GM23338 (cell line): ENCODE results near the gene FHAD1. TPM values are rescaled to one million over a fixed set of nuclear protein-coding genes. Genes with fewer than 3 reads are reported as not detected.

Experiments
- ATAC-seq: fragments of 200-7000 bp; cut with Tn5 transposase; 3 replicates; pipeline ENCODE4 v1.9.1; 2020
- DNase-seq: peaks from one replicate; pipeline ENCODE4 v3.0.0-alpha.2; 2015; ENCODE audit warnings: low spot score
- H2AFZ ChIP-seq: fragments of 200-600 bp; sonication (generic); 2 replicates; pipeline ENCODE4 v1.8.0; 2016; ENCODE audit warnings: antibody characterized with exemption, mild to moderate bottlenecking, moderate library complexity
- H3F3A ChIP-seq: fragments of 200-600 bp; sonication (generic); replicated peaks from 2 replicates; pipeline ENCODE4 v1.8.0; 2017; ENCODE audit warnings: antibody characterized with exemption, mixed run types, low read depth
- H3K27ac ChIP-seq: fragments of 200-600 bp; sonication (generic); 2 replicates; pipeline ENCODE4 v1.6.1; 2016; ENCODE audit warnings: low read depth
- H3K27me3 ChIP-seq: fragments of 200-600 bp; sonication (generic); 2 replicates; pipeline ENCODE4 v1.8.0; 2016; ENCODE audit warnings: mild to moderate bottlenecking, mixed run types, moderate library complexity; ENCODE audit not compliant: insufficient read depth
- H3K36me3 ChIP-seq: fragments of 200-600 bp; sonication (generic); 2 replicates; pipeline ENCODE4 v1.8.0; 2016; ENCODE audit warnings: mild to moderate bottlenecking; ENCODE audit not compliant: insufficient read depth
- H3K4me1 ChIP-seq: fragments of 200-600 bp; sonication (generic); 2 replicates; pipeline ENCODE4 v1.8.0; 2016; ENCODE audit warnings: mild to moderate bottlenecking, moderate library complexity; ENCODE audit not compliant: insufficient read depth
- H3K4me2 ChIP-seq: fragments of 200-600 bp; sonication (generic); 2 replicates; pipeline ENCODE4 v1.7.1; 2017; ENCODE audit warnings: mixed run types
- H3K4me3 ChIP-seq: fragments of 200-600 bp; sonication (generic); 2 replicates; pipeline ENCODE4 v1.6.1; 2016; ENCODE audit warnings: mixed run types
- H3K79me2 ChIP-seq: fragments of 200-600 bp; sonication (generic); replicated peaks from 2 replicates; pipeline ENCODE4 v1.8.0; 2017; ENCODE audit warnings: mild to moderate bottlenecking; ENCODE audit not compliant: insufficient read depth
- H3K9me2 ChIP-seq: fragments of 200-600 bp; sonication (generic); 2 replicates; pipeline ENCODE4 v1.8.0; 2017; ENCODE audit not compliant: insufficient read depth
- H4K20me1 ChIP-seq: fragments of 200-600 bp; sonication (generic); replicated peaks from 2 replicates; pipeline ENCODE4 v1.8.0; 2017; ENCODE audit warnings: mild to moderate bottlenecking; ENCODE audit not compliant: insufficient read depth
- H3K27ac Mint-ChIP-seq: 2 replicates; pipeline ENCODE4 v1.8.0; 2020; ENCODE audit warnings: inconsistent platforms, mild to moderate bottlenecking, moderate library complexity, mixed read lengths
- H3K27me3 Mint-ChIP-seq: 3 replicates; pipeline ENCODE4 v1.8.0; 2022; ENCODE audit warnings: low read depth, mild to moderate bottlenecking, moderate library complexity, mixed read lengths, inconsistent platforms; ENCODE audit not compliant: insufficient read depth, poor library complexity
- H3K36me3 Mint-ChIP-seq: 3 replicates; pipeline ENCODE4 v1.8.0; 2021; ENCODE audit warnings: low read depth, mild to moderate bottlenecking, inconsistent platforms, moderate library complexity, mixed read lengths
- H3K4me1 Mint-ChIP-seq: 3 replicates; pipeline ENCODE4 v1.8.0; 2020; ENCODE audit warnings: mild to moderate bottlenecking, inconsistent platforms, mixed read lengths
- H3K4me3 Mint-ChIP-seq: 3 replicates; pipeline ENCODE4 v1.8.0; 2021; ENCODE audit warnings: moderate library complexity, mild to moderate bottlenecking, inconsistent platforms, mixed read lengths
- H3K9me3 Mint-ChIP-seq: 3 replicates; pipeline ENCODE4 v1.8.0; 2020; ENCODE audit warnings: moderate library complexity, mild to moderate bottlenecking, inconsistent platforms, mixed read lengths
- CREB1 ChIP-seq: fragments of 250-450 bp; sonication (Bioruptor Pico); IDR thresholded peaks from 2 replicates; pipeline ENCODE4 v1.5.0; 2020; ENCODE audit warnings: low read depth, mild to moderate bottlenecking, moderate library complexity
- CTCF ChIP-seq, 2 experiments: fragments of 200-600 bp in 1 of 2; sonication (generic) in 1 of 2; conservative IDR thresholded peaks; 2 replicates each; pipeline versions ENCODE4 v1.5.1 to v1.6.1; 2016 to 2017; ENCODE audit warnings: antibody characterized with exemption in 2 of 2, low read depth in 2 of 2, mild to moderate bottlenecking in 2 of 2, moderate library complexity in 1 of 2
- EZH2 ChIP-seq: fragments of 200-600 bp; sonication (generic); IDR thresholded peaks from one replicate; pipeline ENCODE4 v1.8.0; 2017; ENCODE audit warnings: antibody characterized with exemption, mild to moderate bottlenecking, low read depth; ENCODE audit not compliant: unreplicated experiment
- EZH2phosphoT487 ChIP-seq: fragments of 200-600 bp; sonication (generic); IDR thresholded peaks from one replicate; pipeline ENCODE4 v1.8.1; 2018; ENCODE audit warnings: antibody characterized with exemption; ENCODE audit not compliant: unreplicated experiment
- JUNB ChIP-seq: IDR thresholded peaks from one replicate; pipeline ENCODE4 v1.6.1; 2016; ENCODE audit warnings: antibody characterized with exemption; ENCODE audit not compliant: unreplicated experiment
- NANOG ChIP-seq: IDR thresholded peaks from 2 replicates; pipeline ENCODE4 v1.6.1; 2016; ENCODE audit warnings: antibody characterized with exemption, borderline replicate concordance
- POLR2AphosphoS5 ChIP-seq: IDR thresholded peaks from 2 replicates; pipeline ENCODE4 v1.6.1; 2016; ENCODE audit warnings: antibody characterized with exemption, low read depth
- STAT1 ChIP-seq: IDR thresholded peaks from one replicate; pipeline ENCODE4 v1.6.1; 2016; ENCODE audit warnings: antibody characterized with exemption; ENCODE audit not compliant: unreplicated experiment
- ZNF114 ChIP-seq: fragments of 250-450 bp; sonication (Bioruptor Pico); IDR thresholded peaks from 2 replicates; pipeline ENCODE4 v1.5.0; 2020; ENCODE audit warnings: mild to moderate bottlenecking, moderate library complexity
- ZNF331 ChIP-seq: fragments of 250-450 bp; sonication (Bioruptor Pico); IDR thresholded peaks from 2 replicates; pipeline ENCODE4 v1.5.0; 2020; ENCODE audit warnings: low read depth, mild to moderate bottlenecking, moderate library complexity
- ZNF462 ChIP-seq: fragments of 250-450 bp; sonication (Bioruptor Pico); IDR thresholded peaks from 2 replicates; pipeline ENCODE4 v1.5.0; 2020; ENCODE audit warnings: mild to moderate bottlenecking, moderate library complexity
- polyA plus RNA-seq: library from polyadenylated mRNA; unstranded; fragments of >200 nt; fragmentation: Nextera tagmentation; extraction: Ambion mirVana; gene quantifications from 2 replicates; pipeline ENCODE4 v1.2.1, GENCODE V29; 2016
- total RNA-seq: library from RNA; depleted of rRNA; stranded (reverse); fragments of >200 nt; shearing (Covaris generic); gene quantifications from 2 replicates; pipeline ENCODE4 v1.2.3, GENCODE V29; 2014
- TF ChIP-seq, protein P1 (sequence below): IDR thresholded peaks from 2 replicates; pipeline ENCODE4 v1.6.1; 2016; ENCODE audit warnings: antibody characterized with exemption
- TF ChIP-seq, protein P2 (sequence below): IDR thresholded peaks from one replicate; pipeline ENCODE4 v1.6.1; 2018; ENCODE audit warnings: antibody characterized with exemption; ENCODE audit not compliant: unreplicated experiment

Gene FHAD1
- total and polyA plus RNA-seq, 2 experiments from 2014 or later = 1.8 to 3.3 TPM

- no peak overlapping the region for H3K27ac ChIP-seq
- peaks cover 19% of the 10 kb centered on the region; the same call in 2 of the 3 replicates for H3K9me3 Mint-ChIP-seq
- H3K4me3 Mint-ChIP-seq = no peak overlapping the region
- H3F3A ChIP-seq = no peaks in the 10 kb centered on the region
- no peaks in the 10 kb centered on the region for H4K20me1 ChIP-seq
- no peak overlapping the region for H2AFZ ChIP-seq
- no peak overlapping the region for H3K4me3 ChIP-seq
- no peak overlapping the region for H3K4me2 ChIP-seq
- H3K4me1 ChIP-seq = no peaks in the 10 kb centered on the region
- DNase-seq = no peak
- no peaks in the 10 kb centered on the region for H3K9me2 ChIP-seq
- H3K4me1 Mint-ChIP-seq = peaks cover 9% of the 10 kb centered on the region
- no peaks in the 10 kb centered on the region; the same call in 1 of the 2 replicates for H3K36me3 ChIP-seq
- ATAC-seq = no peak
- no peak for TF ChIP-seq ZNF462 (CRISPR knock-in tag)
- TF ChIP-seq JUNB = no peak
- no peak for TF ChIP-seq ZNF331 (CRISPR knock-in tag)
- no peak for TF ChIP-seq POLR2AphosphoS5
- TF ChIP-seq STAT1 = no peak
- no peak for TF ChIP-seq EZH2phosphoT487
- TF ChIP-seq, protein P1, sequence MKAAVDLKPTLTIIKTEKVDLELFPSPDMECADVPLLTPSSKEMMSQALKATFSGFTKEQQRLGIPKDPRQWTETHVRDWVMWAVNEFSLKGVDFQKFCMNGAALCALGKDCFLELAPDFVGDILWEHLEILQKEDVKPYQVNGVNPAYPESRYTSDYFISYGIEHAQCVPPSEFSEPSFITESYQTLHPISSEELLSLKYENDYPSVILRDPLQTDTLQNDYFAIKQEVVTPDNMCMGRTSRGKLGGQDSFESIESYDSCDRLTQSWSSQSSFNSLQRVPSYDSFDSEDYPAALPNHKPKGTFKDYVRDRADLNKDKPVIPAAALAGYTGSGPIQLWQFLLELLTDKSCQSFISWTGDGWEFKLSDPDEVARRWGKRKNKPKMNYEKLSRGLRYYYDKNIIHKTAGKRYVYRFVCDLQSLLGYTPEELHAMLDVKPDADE = no peak
- TF ChIP-seq NANOG = no peak
- TF ChIP-seq, protein P2, sequence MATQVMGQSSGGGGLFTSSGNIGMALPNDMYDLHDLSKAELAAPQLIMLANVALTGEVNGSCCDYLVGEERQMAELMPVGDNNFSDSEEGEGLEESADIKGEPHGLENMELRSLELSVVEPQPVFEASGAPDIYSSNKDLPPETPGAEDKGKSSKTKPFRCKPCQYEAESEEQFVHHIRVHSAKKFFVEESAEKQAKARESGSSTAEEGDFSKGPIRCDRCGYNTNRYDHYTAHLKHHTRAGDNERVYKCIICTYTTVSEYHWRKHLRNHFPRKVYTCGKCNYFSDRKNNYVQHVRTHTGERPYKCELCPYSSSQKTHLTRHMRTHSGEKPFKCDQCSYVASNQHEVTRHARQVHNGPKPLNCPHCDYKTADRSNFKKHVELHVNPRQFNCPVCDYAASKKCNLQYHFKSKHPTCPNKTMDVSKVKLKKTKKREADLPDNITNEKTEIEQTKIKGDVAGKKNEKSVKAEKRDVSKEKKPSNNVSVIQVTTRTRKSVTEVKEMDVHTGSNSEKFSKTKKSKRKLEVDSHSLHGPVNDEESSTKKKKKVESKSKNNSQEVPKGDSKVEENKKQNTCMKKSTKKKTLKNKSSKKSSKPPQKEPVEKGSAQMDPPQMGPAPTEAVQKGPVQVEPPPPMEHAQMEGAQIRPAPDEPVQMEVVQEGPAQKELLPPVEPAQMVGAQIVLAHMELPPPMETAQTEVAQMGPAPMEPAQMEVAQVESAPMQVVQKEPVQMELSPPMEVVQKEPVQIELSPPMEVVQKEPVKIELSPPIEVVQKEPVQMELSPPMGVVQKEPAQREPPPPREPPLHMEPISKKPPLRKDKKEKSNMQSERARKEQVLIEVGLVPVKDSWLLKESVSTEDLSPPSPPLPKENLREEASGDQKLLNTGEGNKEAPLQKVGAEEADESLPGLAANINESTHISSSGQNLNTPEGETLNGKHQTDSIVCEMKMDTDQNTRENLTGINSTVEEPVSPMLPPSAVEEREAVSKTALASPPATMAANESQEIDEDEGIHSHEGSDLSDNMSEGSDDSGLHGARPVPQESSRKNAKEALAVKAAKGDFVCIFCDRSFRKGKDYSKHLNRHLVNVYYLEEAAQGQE = no peak
- no peak for TF ChIP-seq CTCF (conservative IDR thresholded peaks at IDR 0.05; ENCODE audit: low read depth in 2 of 2)
- TF ChIP-seq CREB1 (CRISPR knock-in tag) = no peak
- TF ChIP-seq ZNF114 (CRISPR knock-in tag) = no peak
- TF ChIP-seq EZH2 = no peak
- no peaks in the 10 kb centered on the region for H3K27me3 ChIP-seq
- no peak overlapping the region for H3K27ac Mint-ChIP-seq
- H3K79me2 ChIP-seq = no peaks in the 10 kb centered on the region
- H3K27me3 Mint-ChIP-seq = peaks cover 7% of the 10 kb centered on the region
- H3K36me3 Mint-ChIP-seq = peaks cover 36% of the 10 kb centered on the region
Observed at GRCh38 chr1:15219280-15220023, 27.6 kb upstream of the FHAD1 start.
